WTC11 (cell line): ENCODE results near the gene ZDHHC24. TPM values are rescaled to one million over a fixed set of nuclear protein-coding genes. Genes with fewer than 3 reads are reported as not detected.

Experiments used
- CBFB ChIP-seq: sonication (generic); formaldehyde crosslinking; IDR thresholded peaks from 2 replicates; pipeline ENCODE4 v1.8.1; 2022; ENCODE audit warnings: mild to moderate bottlenecking, low read depth, missing genetic modification reagents
- CREB1 ChIP-seq: sonication (generic); formaldehyde crosslinking; IDR thresholded peaks from 2 replicates; pipeline ENCODE4 v1.8.0; 2023; ENCODE audit warnings: mild to moderate bottlenecking, missing genetic modification reagents
- CREM ChIP-seq: sonication (generic); formaldehyde crosslinking; IDR thresholded peaks from 2 replicates; pipeline ENCODE4 v1.8.1; 2022; ENCODE audit warnings: mild to moderate bottlenecking, missing genetic modification reagents, moderate library complexity
- ETV6 ChIP-seq: sonication (generic); formaldehyde crosslinking; IDR thresholded peaks from 2 replicates; pipeline ENCODE4 v1.8.1; 2022; ENCODE audit warnings: mild to moderate bottlenecking, missing genetic modification reagents
- FOXJ3 ChIP-seq: sonication (generic); formaldehyde crosslinking; IDR thresholded peaks from 2 replicates; pipeline ENCODE4 v1.9.0; 2021; ENCODE audit warnings: missing genetic modification reagents, mild to moderate bottlenecking, borderline replicate concordance
- FOXP1 ChIP-seq: sonication (generic); formaldehyde crosslinking; IDR thresholded peaks from 2 replicates; pipeline ENCODE4 v1.8.0; 2022; ENCODE audit warnings: missing genetic modification reagents, mild to moderate bottlenecking, moderate library complexity, borderline replicate concordance
- GABPB1 ChIP-seq: sonication (generic); formaldehyde crosslinking; IDR thresholded peaks from 2 replicates; pipeline ENCODE4 v1.8.1; 2023; ENCODE audit warnings: mild to moderate bottlenecking, missing genetic modification reagents
- MYBL2 ChIP-seq: sonication (generic); formaldehyde crosslinking; IDR thresholded peaks from 2 replicates; pipeline ENCODE4 v1.8.1; 2023; ENCODE audit warnings: mild to moderate bottlenecking, moderate library complexity, missing genetic modification reagents
- NFE2L1 ChIP-seq: sonication (generic); formaldehyde crosslinking; IDR thresholded peaks from 2 replicates; pipeline ENCODE4 v1.8.1; 2023; ENCODE audit warnings: missing genetic modification reagents
- TEAD4 ChIP-seq: sonication (generic); formaldehyde crosslinking; IDR thresholded peaks from 2 replicates; pipeline ENCODE4 v1.8.0; 2022; ENCODE audit warnings: mild to moderate bottlenecking, missing genetic modification reagents
- ZBTB21 ChIP-seq: sonication (generic); formaldehyde crosslinking; IDR thresholded peaks from 2 replicates; pipeline ENCODE4 v1.8.1; 2023; ENCODE audit warnings: mild to moderate bottlenecking, missing genetic modification reagents, borderline replicate concordance
- ZNF138 ChIP-seq: sonication (generic); formaldehyde crosslinking; conservative IDR thresholded peaks from 2 replicates; pipeline ENCODE4 v1.8.1; 2022; ENCODE audit warnings: mild to moderate bottlenecking, moderate library complexity, missing genetic modification reagents
- ZNF219 ChIP-seq: sonication (generic); formaldehyde crosslinking; IDR thresholded peaks from 2 replicates; pipeline ENCODE4 v1.8.0; 2023; ENCODE audit warnings: missing genetic modification reagents, mild to moderate bottlenecking, borderline replicate concordance
- ZNF263 ChIP-seq: sonication (generic); formaldehyde crosslinking; IDR thresholded peaks from 2 replicates; pipeline ENCODE4 v1.8.1; 2022; ENCODE audit warnings: low read depth, mild to moderate bottlenecking, moderate library complexity, missing genetic modification reagents
- ZNF317 ChIP-seq: sonication (generic); formaldehyde crosslinking; IDR thresholded peaks from 2 replicates; pipeline ENCODE4 v1.8.1; 2023; ENCODE audit warnings: low read depth, mild to moderate bottlenecking, moderate library complexity, missing genetic modification reagents, borderline replicate concordance
- total RNA-seq: library from RNA; stranded (reverse); gene quantifications from 3 replicates; pipeline ENCODE4 v1.2.3, GENCODE V29; 2021
- TF ChIP-seq, protein P1 (sequence below): sonication (generic); formaldehyde crosslinking; IDR thresholded peaks from 2 replicates; pipeline ENCODE4 v1.8.1; 2023; ENCODE audit warnings: mild to moderate bottlenecking, moderate library complexity, missing genetic modification reagents
- TF ChIP-seq, protein P2 (sequence below): sonication (generic); formaldehyde crosslinking; IDR thresholded peaks from 2 replicates; pipeline ENCODE4 v1.8.1; 2023; ENCODE audit warnings: mild to moderate bottlenecking, missing genetic modification reagents, moderate library complexity
- TF ChIP-seq, protein P3 (sequence below): sonication (generic); formaldehyde crosslinking; IDR thresholded peaks from 2 replicates; pipeline ENCODE4 v1.8.0; 2023; ENCODE audit warnings: missing genetic modification reagents
- TF ChIP-seq, protein P4 (sequence below): sonication (generic); formaldehyde crosslinking; IDR thresholded peaks from 2 replicates; pipeline ENCODE4 v1.8.1; 2023; ENCODE audit warnings: mild to moderate bottlenecking, missing genetic modification reagents
- TF ChIP-seq, protein P5 (sequence below): sonication (generic); formaldehyde crosslinking; IDR thresholded peaks from 2 replicates; pipeline ENCODE4 v1.8.1; 2023; ENCODE audit warnings: mild to moderate bottlenecking, missing genetic modification reagents, moderate library complexity
- TF ChIP-seq, protein P6 (sequence below): fragments of 250-450 bp; sonication (Bioruptor Pico); conservative IDR thresholded peaks from 2 replicates; pipeline ENCODE4 v1.9.0; 2021; ENCODE audit warnings: mild to moderate bottlenecking
- TF ChIP-seq, protein P7 (sequence below): sonication (generic); formaldehyde crosslinking; IDR thresholded peaks from 2 replicates; pipeline ENCODE4 v1.8.1; 2022; ENCODE audit warnings: low read depth, mild to moderate bottlenecking, moderate library complexity, missing genetic modification reagents, borderline replicate concordance
- TF ChIP-seq, protein P8 (sequence below): sonication (generic); formaldehyde crosslinking; IDR thresholded peaks from 2 replicates; pipeline ENCODE4 v1.8.0; 2022; ENCODE audit warnings: mild to moderate bottlenecking, missing genetic modification reagents
- TF ChIP-seq, protein P9 (sequence below): sonication (generic); formaldehyde crosslinking; IDR thresholded peaks from 2 replicates; pipeline ENCODE4 v1.8.1; 2022; ENCODE audit warnings: mild to moderate bottlenecking, missing genetic modification reagents, moderate library complexity, borderline replicate concordance
- TF ChIP-seq, protein P10 (sequence below): sonication (generic); formaldehyde crosslinking; IDR thresholded peaks from 2 replicates; pipeline ENCODE4 v1.8.0; 2022; ENCODE audit warnings: mild to moderate bottlenecking, missing genetic modification reagents

ZDHHC24 gene
- total RNA-seq, 1 experiment from 2014 or later, result 14.8 TPM

DNA sequence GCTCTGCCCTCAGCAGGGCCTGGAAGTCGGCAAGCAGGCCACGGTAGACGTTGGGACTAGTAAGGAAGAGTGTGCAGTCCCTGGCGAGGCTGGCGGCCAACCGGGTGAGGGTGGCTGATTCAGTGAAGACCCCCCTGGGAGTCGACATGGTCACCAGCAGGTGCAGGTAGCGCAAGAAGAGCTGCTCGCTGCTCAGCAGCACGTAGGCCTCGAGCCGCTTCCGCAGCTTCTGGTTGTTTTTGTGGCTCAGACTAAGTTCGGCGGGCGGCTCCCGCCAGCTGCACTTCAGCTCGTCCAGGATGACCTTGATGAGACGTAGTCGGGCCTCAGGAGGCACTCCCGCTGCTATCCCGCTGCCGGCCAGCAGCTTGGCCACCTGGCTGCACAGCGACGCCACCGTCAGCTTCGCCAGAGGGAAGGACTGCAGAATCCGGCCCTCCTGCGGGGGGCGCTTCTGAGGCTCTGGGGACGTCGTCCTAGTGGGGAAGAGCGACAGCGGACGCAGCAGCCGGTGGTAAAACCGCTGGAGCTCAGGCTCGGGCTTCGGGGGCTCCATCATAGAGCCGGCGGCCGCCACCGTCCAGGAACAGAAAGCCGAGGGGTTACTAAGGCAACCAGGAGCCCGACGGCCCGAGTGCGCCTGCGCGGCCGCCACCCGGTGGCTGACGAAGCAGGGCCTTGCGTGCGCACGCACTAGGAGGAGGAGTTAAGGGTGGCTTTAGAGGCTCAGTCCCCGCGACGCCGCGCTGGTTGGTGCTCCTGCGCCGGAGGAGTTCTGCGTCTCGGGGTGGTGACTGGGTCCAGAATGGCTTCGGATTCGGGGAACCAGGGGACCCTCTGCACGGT, 46.8 kb upstream of the ZDHHC24 start, which contains the start of the genes CCDC87 and CCS (continued):
- TF ChIP-seq TEAD4 (0 out of 2 replicates have a peak, but pooled peaks have one; percentile 29), CBFB (peak; percentile 54; the same call in 1 of the 2 replicates), MYBL2 (CRISPR knock-in tag) (peak; percentile 73), CREB1 (CRISPR knock-in tag) (peak; percentile 36), FOXP1 (CRISPR knock-in tag) (peak; percentile 86; the same call in 1 of the 2 replicates), NFE2L1 (peak; percentile 67; the same call in 1 of the 2 replicates), GABPB1 (CRISPR knock-in tag) (peak; percentile 19; the same call in 1 of the 2 replicates), ZNF317 (CRISPR knock-in tag) (peak; percentile 86), ZNF219 (CRISPR knock-in tag) (peak; percentile 46; the same call in 1 of the 2 replicates), CREM (peak; percentile 79), ZNF138 (CRISPR knock-in tag) (no peak; the same call in 1 of the 2 replicates), ZNF263 (CRISPR knock-in tag) (peak; percentile 79), ZBTB21 (CRISPR knock-in tag) (peak; percentile 85; the same call in 1 of the 2 replicates), FOXJ3 (no peak), ETV6 (peak; percentile 88)
- TF ChIP-seq, protein P1, sequence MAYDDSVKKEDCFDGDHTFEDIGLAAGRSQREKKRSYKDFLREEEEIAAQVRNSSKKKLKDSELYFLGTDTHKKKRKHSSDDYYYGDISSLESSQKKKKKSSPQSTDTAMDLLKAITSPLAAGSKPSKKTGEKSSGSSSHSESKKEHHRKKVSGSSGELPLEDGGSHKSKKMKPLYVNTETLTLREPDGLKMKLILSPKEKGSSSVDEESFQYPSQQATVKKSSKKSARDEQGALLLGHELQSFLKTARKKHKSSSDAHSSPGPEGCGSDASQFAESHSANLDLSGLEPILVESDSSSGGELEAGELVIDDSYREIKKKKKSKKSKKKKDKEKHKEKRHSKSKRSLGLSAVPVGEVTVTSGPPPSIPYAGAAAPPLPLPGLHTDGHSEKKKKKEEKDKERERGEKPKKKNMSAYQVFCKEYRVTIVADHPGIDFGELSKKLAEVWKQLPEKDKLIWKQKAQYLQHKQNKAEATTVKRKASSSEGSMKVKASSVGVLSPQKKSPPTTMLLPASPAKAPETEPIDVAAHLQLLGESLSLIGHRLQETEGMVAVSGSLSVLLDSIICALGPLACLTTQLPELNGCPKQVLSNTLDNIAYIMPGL (CRISPR knock-in tag), result peak; percentile 91
- TF ChIP-seq, protein P2, sequence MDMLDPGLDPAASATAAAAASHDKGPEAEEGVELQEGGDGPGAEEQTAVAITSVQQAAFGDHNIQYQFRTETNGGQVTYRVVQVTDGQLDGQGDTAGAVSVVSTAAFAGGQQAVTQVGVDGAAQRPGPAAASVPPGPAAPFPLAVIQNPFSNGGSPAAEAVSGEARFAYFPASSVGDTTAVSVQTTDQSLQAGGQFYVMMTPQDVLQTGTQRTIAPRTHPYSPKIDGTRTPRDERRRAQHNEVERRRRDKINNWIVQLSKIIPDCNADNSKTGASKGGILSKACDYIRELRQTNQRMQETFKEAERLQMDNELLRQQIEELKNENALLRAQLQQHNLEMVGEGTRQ, result 0 out of 2 replicates have a peak, but pooled peaks have one; percentile 32
- TF ChIP-seq, protein P3, sequence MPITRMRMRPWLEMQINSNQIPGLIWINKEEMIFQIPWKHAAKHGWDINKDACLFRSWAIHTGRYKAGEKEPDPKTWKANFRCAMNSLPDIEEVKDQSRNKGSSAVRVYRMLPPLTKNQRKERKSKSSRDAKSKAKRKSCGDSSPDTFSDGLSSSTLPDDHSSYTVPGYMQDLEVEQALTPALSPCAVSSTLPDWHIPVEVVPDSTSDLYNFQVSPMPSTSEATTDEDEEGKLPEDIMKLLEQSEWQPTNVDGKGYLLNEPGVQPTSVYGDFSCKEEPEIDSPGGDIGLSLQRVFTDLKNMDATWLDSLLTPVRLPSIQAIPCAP, result peak; percentile 72; the same call in 1 of the 2 replicates
- TF ChIP-seq, protein P4, sequence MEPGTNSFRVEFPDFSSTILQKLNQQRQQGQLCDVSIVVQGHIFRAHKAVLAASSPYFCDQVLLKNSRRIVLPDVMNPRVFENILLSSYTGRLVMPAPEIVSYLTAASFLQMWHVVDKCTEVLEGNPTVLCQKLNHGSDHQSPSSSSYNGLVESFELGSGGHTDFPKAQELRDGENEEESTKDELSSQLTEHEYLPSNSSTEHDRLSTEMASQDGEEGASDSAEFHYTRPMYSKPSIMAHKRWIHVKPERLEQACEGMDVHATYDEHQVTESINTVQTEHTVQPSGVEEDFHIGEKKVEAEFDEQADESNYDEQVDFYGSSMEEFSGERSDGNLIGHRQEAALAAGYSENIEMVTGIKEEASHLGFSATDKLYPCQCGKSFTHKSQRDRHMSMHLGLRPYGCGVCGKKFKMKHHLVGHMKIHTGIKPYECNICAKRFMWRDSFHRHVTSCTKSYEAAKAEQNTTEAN (CRISPR knock-in tag), result peak; percentile 85; the same call in 1 of the 2 replicates
- TF ChIP-seq, protein P5, sequence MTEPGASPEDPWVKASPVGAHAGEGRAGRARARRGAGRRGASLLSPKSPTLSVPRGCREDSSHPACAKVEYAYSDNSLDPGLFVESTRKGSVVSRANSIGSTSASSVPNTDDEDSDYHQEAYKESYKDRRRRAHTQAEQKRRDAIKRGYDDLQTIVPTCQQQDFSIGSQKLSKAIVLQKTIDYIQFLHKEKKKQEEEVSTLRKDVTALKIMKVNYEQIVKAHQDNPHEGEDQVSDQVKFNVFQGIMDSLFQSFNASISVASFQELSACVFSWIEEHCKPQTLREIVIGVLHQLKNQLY, result 0 out of 2 replicates have a peak, but pooled peaks have one; percentile 68
- TF ChIP-seq, protein P6, sequence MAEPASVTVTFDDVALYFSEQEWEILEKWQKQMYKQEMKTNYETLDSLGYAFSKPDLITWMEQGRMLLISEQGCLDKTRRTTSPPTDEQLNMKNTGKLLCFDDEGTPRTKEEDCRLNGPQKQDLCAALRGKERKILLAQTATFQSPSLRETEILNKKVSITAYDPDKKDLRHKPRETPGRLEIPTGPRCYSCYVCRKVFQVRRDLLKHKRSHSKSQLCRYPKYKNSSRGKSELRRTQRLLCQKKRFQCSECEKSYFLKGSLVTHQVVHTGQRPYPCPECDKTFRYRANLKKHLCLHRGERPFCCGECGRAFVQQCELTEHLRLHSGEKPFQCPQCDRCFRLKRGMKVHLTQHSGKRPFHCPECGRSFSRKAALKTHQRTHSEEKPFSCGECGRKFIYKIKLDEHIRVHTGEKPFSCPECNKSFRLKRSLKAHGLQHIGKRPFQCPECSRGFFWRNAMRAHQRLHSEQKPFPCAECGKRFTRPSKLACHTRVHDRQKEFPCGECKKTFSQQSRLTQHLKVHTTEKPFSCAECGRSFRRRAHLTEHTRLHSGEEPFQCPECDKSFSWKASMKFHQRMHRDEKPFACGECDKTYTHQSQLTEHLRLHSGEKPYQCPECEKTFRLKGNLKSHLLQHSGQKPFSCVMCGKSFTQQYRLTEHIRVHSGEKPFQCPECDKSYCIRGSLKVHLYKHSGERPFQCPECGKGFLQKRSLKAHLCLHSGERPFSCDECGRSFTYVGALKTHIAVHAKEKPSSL (CRISPR knock-in tag), result no peak
- TF ChIP-seq, protein P7, sequence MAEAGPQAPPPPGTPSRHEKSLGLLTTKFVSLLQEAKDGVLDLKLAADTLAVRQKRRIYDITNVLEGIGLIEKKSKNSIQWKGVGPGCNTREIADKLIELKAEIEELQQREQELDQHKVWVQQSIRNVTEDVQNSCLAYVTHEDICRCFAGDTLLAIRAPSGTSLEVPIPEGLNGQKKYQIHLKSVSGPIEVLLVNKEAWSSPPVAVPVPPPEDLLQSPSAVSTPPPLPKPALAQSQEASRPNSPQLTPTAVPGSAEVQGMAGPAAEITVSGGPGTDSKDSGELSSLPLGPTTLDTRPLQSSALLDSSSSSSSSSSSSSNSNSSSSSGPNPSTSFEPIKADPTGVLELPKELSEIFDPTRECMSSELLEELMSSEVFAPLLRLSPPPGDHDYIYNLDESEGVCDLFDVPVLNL (CRISPR knock-in tag), result 0 out of 2 replicates have a peak, but pooled peaks have one; percentile 49
- TF ChIP-seq, protein P8, sequence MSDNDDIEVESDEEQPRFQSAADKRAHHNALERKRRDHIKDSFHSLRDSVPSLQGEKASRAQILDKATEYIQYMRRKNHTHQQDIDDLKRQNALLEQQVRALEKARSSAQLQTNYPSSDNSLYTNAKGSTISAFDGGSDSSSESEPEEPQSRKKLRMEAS (CRISPR knock-in tag), result peak; percentile 97
- TF ChIP-seq, protein P9, sequence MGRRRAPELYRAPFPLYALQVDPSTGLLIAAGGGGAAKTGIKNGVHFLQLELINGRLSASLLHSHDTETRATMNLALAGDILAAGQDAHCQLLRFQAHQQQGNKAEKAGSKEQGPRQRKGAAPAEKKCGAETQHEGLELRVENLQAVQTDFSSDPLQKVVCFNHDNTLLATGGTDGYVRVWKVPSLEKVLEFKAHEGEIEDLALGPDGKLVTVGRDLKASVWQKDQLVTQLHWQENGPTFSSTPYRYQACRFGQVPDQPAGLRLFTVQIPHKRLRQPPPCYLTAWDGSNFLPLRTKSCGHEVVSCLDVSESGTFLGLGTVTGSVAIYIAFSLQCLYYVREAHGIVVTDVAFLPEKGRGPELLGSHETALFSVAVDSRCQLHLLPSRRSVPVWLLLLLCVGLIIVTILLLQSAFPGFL (CRISPR knock-in tag), result peak; percentile 65; the same call in 1 of the 2 replicates
- TF ChIP-seq, protein P10, sequence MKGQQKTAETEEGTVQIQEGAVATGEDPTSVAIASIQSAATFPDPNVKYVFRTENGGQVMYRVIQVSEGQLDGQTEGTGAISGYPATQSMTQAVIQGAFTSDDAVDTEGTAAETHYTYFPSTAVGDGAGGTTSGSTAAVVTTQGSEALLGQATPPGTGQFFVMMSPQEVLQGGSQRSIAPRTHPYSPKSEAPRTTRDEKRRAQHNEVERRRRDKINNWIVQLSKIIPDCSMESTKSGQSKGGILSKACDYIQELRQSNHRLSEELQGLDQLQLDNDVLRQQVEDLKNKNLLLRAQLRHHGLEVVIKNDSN (CRISPR knock-in tag), result peak; percentile 76
